Calu3 (cell line): ENCODE measurements around the gene PTPRN2. TPM values are rescaled to one million over a fixed set of nuclear protein-coding genes. Genes with fewer than 3 reads are reported as not detected.

Experiments
- BruUV-seq: library from RNA; stranded (reverse); fragments of 400-500 nt; replicated peaks from 2 replicates; lab custom pipeline; 2021; lab: Mats Ljungman, UMichigan
- CTCF ChIA-PET: fragments of 300-600 bp; sonication (Branson Sonifier 250); formaldehyde crosslinking; loops from one replicate; lab custom pipeline; 2022; ENCODE audit warnings: antibody characterized with exemption; lab: Charles Lee
- DNase-seq: peaks from one replicate; pipeline ENCODE4 v3.0.0; 2022
- H3K27ac Mint-ChIP-seq: one replicate; pipeline ENCODE4 v1.8.0; 2022; ENCODE audit warnings: mixed read lengths; ENCODE audit not compliant: unreplicated experiment
- H3K27me3 Mint-ChIP-seq: one replicate; pipeline ENCODE4 v1.8.0; 2022; ENCODE audit warnings: mixed read lengths; ENCODE audit not compliant: unreplicated experiment
- H3K36me3 Mint-ChIP-seq: one replicate; pipeline ENCODE4 v1.8.0; 2022; ENCODE audit warnings: mild to moderate bottlenecking, moderate library complexity, mixed read lengths; ENCODE audit not compliant: insufficient read depth, unreplicated experiment
- H3K4me1 Mint-ChIP-seq: one replicate; pipeline ENCODE4 v1.8.0; 2022; ENCODE audit warnings: mild to moderate bottlenecking, low read depth, mixed read lengths; ENCODE audit not compliant: unreplicated experiment
- H3K4me3 Mint-ChIP-seq: one replicate; pipeline ENCODE4 v1.8.0; 2022; ENCODE audit warnings: mild to moderate bottlenecking, low read depth, moderate library complexity, mixed read lengths; ENCODE audit not compliant: unreplicated experiment
- H3K9me3 Mint-ChIP-seq: one replicate; pipeline ENCODE4 v1.8.0; 2022; ENCODE audit warnings: low read depth, mixed read lengths; ENCODE audit not compliant: unreplicated experiment
- CTCF ChIP-seq: fragments of 200-600 bp; IDR thresholded peaks from one replicate; pipeline ENCODE4 v1.8.0; 2022; ENCODE audit warnings: antibody characterized with exemption; ENCODE audit not compliant: unreplicated experiment
- intact Hi-C: fragments of 100-400 bp; cut with micrococcal nuclease; formaldehyde crosslinking; loops from one replicate; pipeline ENCODE4 v1.10.0; 2022; ENCODE audit not compliant: unreplicated experiment
- total RNA-seq: library from RNA; stranded (reverse); gene quantifications from 2 replicates; pipeline ENCODE4 v1.2.3, GENCODE V29; 2022

The PTPRN2 gene
- total RNA-seq, 1 experiment from 2014 or later, result 2.0 TPM

- no peaks in the 10 kb centered on the region for H3K36me3 Mint-ChIP-seq
- intact Hi-C loops, result no loop called here
- H3K4me1 Mint-ChIP-seq, result no peaks in the 10 kb centered on the region
- H3K27ac Mint-ChIP-seq, result no peak overlapping the region
- H3K4me3 Mint-ChIP-seq, result no peak overlapping the region
- peaks cover 12% of the 10 kb centered on the region for H3K27me3 Mint-ChIP-seq
- no peak for DNase-seq
- BruUV-seq, result no TSS peak
- no peak for TF ChIP-seq CTCF
- peaks cover 2% of the 10 kb centered on the region for H3K9me3 Mint-ChIP-seq
- CTCF ChIA-PET, result no interaction called here
These were observed 961.5 kb downstream of the PTPRN2 start for GRCh38 chr7:157625973-157626742.

- peaks cover 8% of the 10 kb centered on the region for H3K27me3 Mint-ChIP-seq
- DNase-seq, result no peak
- no peaks in the 10 kb centered on the region for H3K4me1 Mint-ChIP-seq
- H3K4me3 Mint-ChIP-seq, result no peak overlapping the region
- no peak for TF ChIP-seq CTCF
- H3K36me3 Mint-ChIP-seq, result no peaks in the 10 kb centered on the region
- no peak overlapping the region for H3K27ac Mint-ChIP-seq
- intact Hi-C loops, result no loop called here
- CTCF ChIA-PET, result no interaction called here
- H3K9me3 Mint-ChIP-seq, result peaks cover 2% of the 10 kb centered on the region
- no TSS peak for BruUV-seq
These were observed 964.1 kb downstream of the PTPRN2 start for GRCh38 chr7:157623556-157623955.

GRCh38 chr7:157622408-157623205 is 965.0 kb downstream of the PTPRN2 start:
- Mint-ChIP-seq H3K4me3 (no peak overlapping the region), H3K9me3 (peaks cover 2% of the 10 kb centered on the region), H3K27ac (no peak overlapping the region), H3K27me3 (no peaks in the 10 kb centered on the region), H3K36me3 (no peaks in the 10 kb centered on the region), H3K4me1 (no peaks in the 10 kb centered on the region)
- DNase-seq, result no peak
- CTCF ChIA-PET, result no interaction called here
- no peak for TF ChIP-seq CTCF
- intact Hi-C loops, result no loop called here
- BruUV-seq, result no TSS peak

- no TSS peak for BruUV-seq
- H3K36me3 Mint-ChIP-seq, result no peaks in the 10 kb centered on the region
- no peak for TF ChIP-seq CTCF
- no peak for DNase-seq
- CTCF ChIA-PET, result no interaction called here
- peaks cover 3% of the 10 kb centered on the region for H3K9me3 Mint-ChIP-seq
- H3K4me1 Mint-ChIP-seq, result no peaks in the 10 kb centered on the region
- H3K4me3 Mint-ChIP-seq, result no peak overlapping the region
- intact Hi-C loops, result no loop called here
- H3K27ac Mint-ChIP-seq, result no peak overlapping the region
- no peaks in the 10 kb centered on the region for H3K27me3 Mint-ChIP-seq
These were observed 965.6 kb downstream of the PTPRN2 start for GRCh38 chr7:157622000-157622399.
